HepG2 (cell line): Measurements from ENCODE around the gene CDC42SE2. TPM values are rescaled to one million over a fixed set of nuclear protein-coding genes. Genes with fewer than 3 reads are reported as not detected.

Source experiments
- ATAC-seq: fragments of 200-7000 bp; cut with Tn5 transposase; 3 replicates; pipeline ENCODE4 v1.9.1; 2020; ENCODE audit warnings: mild to moderate bottlenecking, moderate library complexity
- BruUV-seq: library from RNA; stranded (reverse); fragments of 400-500 nt; replicated peaks from 2 replicates; lab custom pipeline; 2021; lab: Mats Ljungman, UMichigan
- CTCF ChIA-PET: fragments of 300-600 bp; formaldehyde crosslinking; extraction: SDS; loops from one replicate; lab custom pipeline; 2021; ENCODE audit warnings: low total read pairs, inconsistent platforms, low intra/inter-chr PET ratio; lab: Yijun Ruan, JAX
- POLR2A ChIA-PET: fragments of 350-600 bp; sonication (Branson Sonifier 250); formaldehyde crosslinking; loops from one replicate; lab custom pipeline; 2020; ENCODE audit warnings: antibody characterized with exemption, inconsistent platforms; lab: Yijun Ruan, JAX
- DNase-seq: peaks from one replicate; pipeline ENCODE4 v3.0.0-alpha.2; 2015; ENCODE audit warnings: low spot score
- FAIRE-seq: peaks from 3 replicates; lab custom pipeline; 2011; peaks lifted over from hg19 to GRCh38; lab: Jason Lieb, UNC
- H2AFZ ChIP-seq: one replicate; pipeline ENCODE4 v1.6.1; 2011; ENCODE audit warnings: low read length, inconsistent platforms
- H3K27ac ChIP-seq: fragments of 300-600 bp; 3 replicates; pipeline ENCODE4 v1.8.0; 2011; ENCODE audit warnings: mixed run types, mild to moderate bottlenecking, mixed read lengths, low read length, inconsistent platforms; ENCODE audit not compliant: insufficient read depth; ENCODE audit errors: extremely low read length
- H3K27me3 ChIP-seq, 2 experiments: fragments of 200-600 bp in 1 of 2; 2 replicates in 1 of 2; 3 replicates in 1 of 2; pipeline versions ENCODE4 v1.6.0 to v1.8.0; 2011; ENCODE audit warnings: low read length in 2 of 2, mild to moderate bottlenecking in 2 of 2, moderate library complexity in 2 of 2, inconsistent platforms in 1 of 2; ENCODE audit not compliant: insufficient read depth in 2 of 2, control insufficient read depth in 1 of 2
- H3K36me3 ChIP-seq, 2 experiments: fragments of 200-600 bp in 1 of 2; replicated peaks in 1 of 2; 2 replicates in 1 of 2; 3 replicates in 1 of 2; pipeline versions ENCODE4 v1.5.1 to v1.8.0; 2011; ENCODE audit warnings: low read length in 2 of 2, inconsistent platforms in 1 of 2; ENCODE audit not compliant: insufficient read depth in 2 of 2, control insufficient read depth in 1 of 2
- H3K4me1 ChIP-seq: 2 replicates; pipeline ENCODE4 v1.5.1; 2012; ENCODE audit warnings: low read length, inconsistent platforms; ENCODE audit not compliant: insufficient read depth
- H3K4me2 ChIP-seq: 2 replicates; pipeline ENCODE4 v1.6.0; 2011; ENCODE audit warnings: low read depth, low read length, inconsistent platforms
- H3K4me3 ChIP-seq, 3 experiments: fragments of 200-600 bp in 1 of 3; sonication (generic), shearing (Covaris generic) in 1 of 3; replicated peaks in 1 of 3; 2 replicates each; pipeline ENCODE4 v1.5.1; 2011 to 2016; ENCODE audit warnings: low read length in 3 of 3, inconsistent platforms in 2 of 3, low read depth in 2 of 3, mild to moderate bottlenecking in 2 of 3, control low read depth in 1 of 3, mixed read lengths in 1 of 3; ENCODE audit not compliant: insufficient read depth in 1 of 3
- H3K79me2 ChIP-seq: one replicate; pipeline ENCODE4 v1.6.1; 2011; ENCODE audit warnings: low read length, inconsistent platforms; ENCODE audit not compliant: insufficient read depth
- H3K9ac ChIP-seq: 2 replicates; pipeline ENCODE4 v1.6.0; 2011; ENCODE audit warnings: mild to moderate bottlenecking, low read depth, low read length, inconsistent platforms; ENCODE audit not compliant: insufficient read depth
- H3K9me3 ChIP-seq: 2 replicates; pipeline ENCODE4 v1.5.1; 2012; ENCODE audit warnings: mild to moderate bottlenecking, low read length
- H4K20me1 ChIP-seq: 2 replicates; pipeline ENCODE4 v1.6.0; 2011; ENCODE audit warnings: inconsistent platforms, mild to moderate bottlenecking, low read length, moderate library complexity; ENCODE audit not compliant: insufficient read depth
- HNRNPK ChIP-seq: fragments of 200-400 bp; formaldehyde crosslinking; IDR thresholded peaks from 2 replicates; pipeline ENCODE4 v1.6.1; 2018; ENCODE audit warnings: low read length, low read depth, moderate library complexity, mild to moderate bottlenecking; ENCODE audit not compliant: poor library complexity, severe bottlenecking
- PCBP1 ChIP-seq: fragments of 200-400 bp; formaldehyde crosslinking; IDR thresholded peaks from 2 replicates; pipeline ENCODE4 v1.6.1; 2017; ENCODE audit warnings: mild to moderate bottlenecking, low read depth, low read length, borderline replicate concordance
- PCBP2 ChIP-seq: fragments of 200-400 bp; formaldehyde crosslinking; optimal IDR thresholded peaks from 2 replicates; pipeline ENCODE3; 2018; ENCODE audit warnings: low read length, low read depth; ENCODE audit not compliant: poor library complexity, severe bottlenecking
- SKIL ChIP-seq: sonication (generic); formaldehyde crosslinking; IDR thresholded peaks from 2 replicates; pipeline ENCODE4 v1.8.0; 2022; ENCODE audit warnings: missing genetic modification reagents, mild to moderate bottlenecking, moderate library complexity, borderline replicate concordance
- TCF7L2 ChIP-seq: IDR thresholded peaks from 2 replicates; pipeline ENCODE4 v1.6.1; 2011; ENCODE audit warnings: mild to moderate bottlenecking, low read depth, low read length, moderate library complexity
- TFDP1 ChIP-seq: IDR thresholded peaks from 2 replicates; pipeline ENCODE4 v1.6.1; 2016; ENCODE audit warnings: missing compliant biosample characterization, missing genetic modification reagents, borderline replicate concordance
- ZBTB46 ChIP-seq: sonication (generic); formaldehyde crosslinking; IDR thresholded peaks from 2 replicates; pipeline ENCODE4 v1.4.0; 2020; ENCODE audit warnings: mild to moderate bottlenecking, missing genetic modification reagents, borderline replicate concordance
- ZNF552 ChIP-seq: sonication (generic); formaldehyde crosslinking; IDR thresholded peaks from 2 replicates; pipeline ENCODE4 v1.9.0; 2022; ENCODE audit warnings: missing genetic modification reagents, mild to moderate bottlenecking, borderline replicate concordance
- ZNF558 ChIP-seq: sonication (generic); formaldehyde crosslinking; IDR thresholded peaks from 2 replicates; pipeline ENCODE4 v1.9.0; 2022; ENCODE audit warnings: mild to moderate bottlenecking, missing genetic modification reagents, borderline replicate concordance
- ZNF879 ChIP-seq: sonication (generic); formaldehyde crosslinking; IDR thresholded peaks from 2 replicates; pipeline ENCODE4 v1.8.1; 2023; ENCODE audit warnings: missing genetic modification reagents
- WGBS: methylation state at CpG from one replicate; pipeline ENCODE4 v1.1.6; 2017; ENCODE audit warnings: low lambda C conversion rate; 5-methylcytosine and 5-hydroxymethylcytosine counted together
- in situ Hi-C: cut with HindIII; loops from 2 replicates; pipeline ENCODE4 v1.10.0; 2017; ENCODE audit warnings: low pct_unique_long_range_greater_than_20kb; ENCODE audit not compliant: extremely low pct_ligation_motif_present
- intact Hi-C: fragments of 100-400 bp; cut with micrococcal nuclease; formaldehyde crosslinking; loops from one replicate; pipeline ENCODE4 v1.10.0; 2022; ENCODE audit not compliant: unreplicated experiment
- polyA plus RNA-seq, 8 experiments: library from polyadenylated mRNA; depleted of rRNA in 3 of 8; stranded (reverse) in 7 of 8; unstranded in 1 of 8; fragments of >200 nt; fragmentation: Illumina TruSeq in 4 of 8; extraction: Trizol in 4 of 8; gene quantifications; 2 replicates each; pipeline versions ENCODE4 v1.2.1 to v1.2.3, GENCODE V29; 2011 to 2016; ENCODE audit warnings: low read depth in 4 of 8, missing spikeins in 1 of 8, mixed read lengths in 1 of 8; ENCODE audit not compliant: insufficient read depth in 1 of 8
- total RNA-seq, 5 experiments: library from RNA; depleted of rRNA; stranded (reverse); fragments of >200 nt; fragmentation: Illumina TruSeq; extraction: Trizol; gene quantifications; 2 replicates each; pipeline ENCODE4 v1.2.3, GENCODE V29; 2016; ENCODE audit warnings: low read depth in 1 of 5

Gene CDC42SE2
- total and polyA plus RNA-seq, 2 of the 13 experiments (the other 11 are each of a cell fraction or from before 2014, with no cell fraction given): 19.6 to 25.0 TPM

- TF ChIP-seq TFDP1 (CRISPR knock-in tag) (no peak), ZNF879 (CRISPR knock-in tag) (no peak), ZBTB46 (CRISPR knock-in tag) (no peak), ZNF552 (no peak), ZNF558 (no peak)
These were observed 13.6 kb downstream of the CDC42SE2 start (continued) for GRCh38 chr5:131277447-131277846.

- Histone ChIP-seq H3K36me3 (no peaks in the 10 kb centered on the region), H3K9me3 (no peaks in the 10 kb centered on the region), H2AFZ (no peak overlapping the region), H3K9ac (no peak overlapping the region), H3K4me2 (no peak overlapping the region), H4K20me1 (0 out of 2 replicates have a peak, but pooled peaks cover 15% of the 10 kb centered on the region)
- intact Hi-C loops: no loop called here
- POLR2A ChIA-PET: no interaction called here
- no peak for FAIRE-seq
- TF ChIP-seq PCBP2 (peak; percentile 80), PCBP1 (peak; percentile 98), HNRNPK (peak; percentile 99), SKIL (CRISPR knock-in tag) (no peak), TCF7L2 (no peak)
- TF ChIP-seq, all 625 proteins: peak for 3
- BruUV-seq: no TSS peak
- H3K4me1 ChIP-seq: peaks cover 35% of the 10 kb centered on the region
- no peaks in the 10 kb centered on the region for H3K27me3 ChIP-seq
- ATAC-seq: peak; percentile 83
- in situ Hi-C loops: loop anchor here (5.0 kb wide), 1 partner anchor 104 kb away; no protein-coding TSS in a partner anchor
- H3K27ac ChIP-seq: peak overlapping the region; percentile 43
- no peak overlapping the region for H3K4me3 ChIP-seq
- CTCF ChIA-PET: no interaction called here
- WGBS: 94% methylated on average over 5 of the region's 5 CpGs
- H3K79me2 ChIP-seq: peaks cover 65% of the 10 kb centered on the region
- no peak for DNase-seq
These were observed 14.3 kb downstream of the CDC42SE2 start for GRCh38 chr5:131277875-131278740.
